Measurements from ENCODE around the gene GRAMD2B.
"Not testable (repeated sequence)": the region's sequence is repeated elsewhere in the genome, so short reads cannot be mapped to it uniquely, and the experiment has no call there.

GRAMD2B gene

GRCh38 chr5:126452477-126452876, 29.3 kb downstream of the GRAMD2B start:
- DNase-seq: no peak

GRCh38 chr5:126454081-126454480, 30.9 kb downstream of the GRAMD2B start:
- no peak for DNase-seq

GRCh38 chr5:126454535-126454934, 31.3 kb downstream of the GRAMD2B start:
- DNase-seq: no peak

- no peak for DNase-seq
Measured at GRCh38 chr5:126455264-126455663, 32.1 kb downstream of the GRAMD2B start.

- no peak for DNase-seq
Measured at GRCh38 chr5:126455728-126456127, 32.5 kb downstream of the GRAMD2B start.

GRCh38 chr5:126456217-126456820, 33.1 kb downstream of the GRAMD2B start:
- no peak for DNase-seq

GRCh38 chr5:126460459-126460858, 37.2 kb downstream of the GRAMD2B start:
- no peak for DNase-seq

- DNase-seq: no peak
Measured at GRCh38 chr5:126460977-126461376, 37.8 kb downstream of the GRAMD2B start.

- DNase-seq: no peak
Measured at GRCh38 chr5:126461838-126462237, 38.6 kb downstream of the GRAMD2B start.

GRCh38 chr5:126462239-126463014, 39.2 kb downstream of the GRAMD2B start:
- DNase-seq: no peak

- DNase-seq: peak in 1 of 5 donors; percentile 11
Measured at GRCh38 chr5:126464016-126464415, 40.8 kb downstream of the GRAMD2B start.

- no peak for DNase-seq
Measured at GRCh38 chr5:126464959-126465358, 41.8 kb downstream of the GRAMD2B start.

- no peak for DNase-seq
Measured at GRCh38 chr5:126468091-126468490, 44.9 kb downstream of the GRAMD2B start.

- no peak for DNase-seq
Measured at GRCh38 chr5:126469536-126470316, 46.5 kb downstream of the GRAMD2B start.

GRCh38 chr5:126470529-126470928, 47.3 kb downstream of the GRAMD2B start:
- not testable (repeated sequence) for DNase-seq

- DNase-seq: no peak
Measured at GRCh38 chr5:126471247-126471646, 48.0 kb downstream of the GRAMD2B start.

GRCh38 chr5:126471875-126472537, 48.8 kb downstream of the GRAMD2B start:
- no peak for DNase-seq

GRCh38 chr5:126472538-126472889, 49.3 kb downstream of the GRAMD2B start:
- no peak for DNase-seq

GRCh38 chr5:126477294-126478117, 54.3 kb downstream of the GRAMD2B start:
- no peak for DNase-seq

GRCh38 chr5:126479810-126480209, 56.6 kb downstream of the GRAMD2B start:
- no peak for DNase-seq

GRCh38 chr5:126480824-126481223, 57.6 kb downstream of the GRAMD2B start:
- no peak for DNase-seq

GRCh38 chr5:126481243-126481642, 58.0 kb downstream of the GRAMD2B start:
- no peak for DNase-seq

Measured in T-helper 1 cell (primary cell).